H9 (cell line): ENCODE data around the gene TSPAN4. TPM values are rescaled to one million over a fixed set of nuclear protein-coding genes. Genes with fewer than 3 reads are reported as not detected.

ENCODE experiments used
- DNase-seq: peaks from one replicate; pipeline ENCODE4 v3.0.0-alpha.2; 2017
- H2AFZ ChIP-seq: one replicate; pipeline ENCODE4 v1.6.1; 2013; ENCODE audit warnings: mild to moderate bottlenecking, low read length, control low read depth, moderate library complexity
- H2AK5ac ChIP-seq: 2 replicates; pipeline ENCODE4 v1.6.1; 2013; ENCODE audit warnings: low read length, control low read depth, mixed read lengths; ENCODE audit not compliant: insufficient read length
- H2BK120ac ChIP-seq: one replicate; pipeline ENCODE4 v1.6.1; 2013; ENCODE audit warnings: low read depth, mild to moderate bottlenecking, low read length, control low read depth, inconsistent platforms; ENCODE audit not compliant: poor library complexity, severe bottlenecking
- H2BK12ac ChIP-seq: 2 replicates; pipeline ENCODE4 v1.6.1; 2013; ENCODE audit warnings: low read length, control low read depth, mixed read lengths, low read depth; ENCODE audit not compliant: insufficient read length
- H2BK15ac ChIP-seq: 2 replicates; pipeline ENCODE4 v1.6.1; 2013; ENCODE audit warnings: low read depth, low read length, control low read depth
- H2BK20ac ChIP-seq: one replicate; pipeline ENCODE4 v1.6.1; 2013; ENCODE audit warnings: low read depth, mild to moderate bottlenecking, low read length, control low read depth, inconsistent platforms; ENCODE audit not compliant: poor library complexity, severe bottlenecking
- H2BK5ac ChIP-seq: 2 replicates; pipeline ENCODE4 v1.6.1; 2013; ENCODE audit warnings: low read length, control low read depth, mixed read lengths; ENCODE audit not compliant: insufficient read length
- H3K14ac ChIP-seq: 2 replicates; pipeline ENCODE4 v1.6.1; 2013; ENCODE audit warnings: low read length, control low read depth; ENCODE audit not compliant: insufficient read depth
- H3K18ac ChIP-seq: 2 replicates; pipeline ENCODE4 v1.6.1; 2013; ENCODE audit warnings: low read depth, mild to moderate bottlenecking, mixed read lengths, low read length, control low read depth; ENCODE audit not compliant: insufficient read length
- H3K23ac ChIP-seq: 2 replicates; pipeline ENCODE4 v1.6.1; 2013; ENCODE audit warnings: low read length, control low read depth, mixed read lengths, low read depth; ENCODE audit not compliant: insufficient read length
- H3K23me2 ChIP-seq: 2 replicates; pipeline ENCODE4 v1.6.1; 2013; ENCODE audit warnings: low read depth, mild to moderate bottlenecking, mixed read lengths, low read length, control low read depth; ENCODE audit not compliant: insufficient read length, poor library complexity, severe bottlenecking
- H3K27ac ChIP-seq: 2 replicates; pipeline ENCODE4 v1.5.1; 2013; ENCODE audit warnings: low read length, control low read depth, mixed read lengths, low read depth; ENCODE audit not compliant: insufficient read length
- H3K27me3 ChIP-seq: 2 replicates; pipeline ENCODE4 v1.6.1; 2013; ENCODE audit warnings: low read length, control low read depth, inconsistent platforms; ENCODE audit not compliant: insufficient read depth
- H3K4ac ChIP-seq: 2 replicates; pipeline ENCODE4 v1.6.1; 2013; ENCODE audit warnings: low read depth, mild to moderate bottlenecking, control low read depth, inconsistent platforms, low read length, moderate library complexity
- H3K4me1 ChIP-seq: 2 replicates; pipeline ENCODE4 v1.6.1; 2013; ENCODE audit warnings: low read length, control low read depth, inconsistent platforms; ENCODE audit not compliant: insufficient read depth
- H3K4me2 ChIP-seq: 2 replicates; pipeline ENCODE4 v1.6.1; 2013; ENCODE audit warnings: low read length, control low read depth, mixed read lengths; ENCODE audit not compliant: insufficient read length, insufficient read depth
- H3K56ac ChIP-seq: 2 replicates; pipeline ENCODE4 v1.6.1; 2013; ENCODE audit warnings: low read depth, mild to moderate bottlenecking, mixed read lengths, low read length, control low read depth; ENCODE audit not compliant: insufficient read length
- H3K79me1 ChIP-seq: 2 replicates; pipeline ENCODE4 v1.6.1; 2013; ENCODE audit warnings: low read depth, mild to moderate bottlenecking, moderate library complexity, low read length, control low read depth, inconsistent platforms; ENCODE audit not compliant: insufficient read depth, poor library complexity, severe bottlenecking
- H3K79me2 ChIP-seq: 2 replicates; pipeline ENCODE4 v1.6.1; 2013; ENCODE audit warnings: low read length, control low read depth, inconsistent platforms; ENCODE audit not compliant: insufficient read depth
- H3K9ac ChIP-seq: 2 replicates; pipeline ENCODE4 v1.6.1; 2013; ENCODE audit warnings: low read length, control low read depth, mixed read lengths; ENCODE audit not compliant: insufficient read length; ENCODE audit errors: extremely low read depth
- H3K9me3 ChIP-seq: one replicate; pipeline ENCODE4 v1.6.1; 2013; ENCODE audit warnings: low read depth, low read length, inconsistent platforms; ENCODE audit not compliant: control insufficient read depth
- H3T11ph ChIP-seq: one replicate; pipeline ENCODE4 v1.6.1; 2013; ENCODE audit warnings: mild to moderate bottlenecking, low read length, control low read depth, inconsistent platforms
- H4K20me1 ChIP-seq: one replicate; pipeline ENCODE4 v1.6.1; 2013; ENCODE audit not compliant: control insufficient read depth, insufficient read length, insufficient read depth
- H4K5ac ChIP-seq: 2 replicates; pipeline ENCODE4 v1.6.1; 2013; ENCODE audit warnings: low read depth, mild to moderate bottlenecking, mixed read lengths, low read length, control low read depth; ENCODE audit not compliant: insufficient read length
- H4K8ac ChIP-seq: replicated peaks from 2 replicates; pipeline ENCODE4 v1.6.1; 2013; ENCODE audit warnings: low read length, control low read depth, mixed read lengths, low read depth; ENCODE audit not compliant: insufficient read length
- H4K91ac ChIP-seq: 2 replicates; pipeline ENCODE4 v1.6.1; 2013; ENCODE audit warnings: low read depth, mild to moderate bottlenecking, moderate library complexity, mixed read lengths, low read length, control low read depth; ENCODE audit not compliant: insufficient read length
- H3K27ac Mint-ChIP-seq, 3 experiments: 2 replicates in 2 of 3; 3 replicates in 1 of 3; pipeline ENCODE4 v1.8.0; 2020 to 2021; ENCODE audit warnings: mixed read lengths in 3 of 3, mild to moderate bottlenecking in 1 of 3, moderate library complexity in 1 of 3
- H3K27me3 Mint-ChIP-seq: 2 replicates; pipeline ENCODE4 v1.8.0; 2021; ENCODE audit warnings: low read depth, mild to moderate bottlenecking, moderate library complexity, mixed read lengths
- H3K36me3 Mint-ChIP-seq, 3 experiments: 2 replicates in 2 of 3; 3 replicates in 1 of 3; pipeline ENCODE4 v1.8.0; 2020 to 2021; ENCODE audit warnings: low read depth in 3 of 3, mixed read lengths in 3 of 3; ENCODE audit not compliant: insufficient read depth in 1 of 3
- H3K4me1 Mint-ChIP-seq, 2 experiments: 2 replicates each; pipeline ENCODE4 v1.8.0; 2020; ENCODE audit warnings: mixed read lengths in 2 of 2
- H3K4me3 Mint-ChIP-seq, 2 experiments: 2 replicates in 1 of 2; 3 replicates in 1 of 2; pipeline ENCODE4 v1.8.0; 2020 to 2021; ENCODE audit warnings: mild to moderate bottlenecking in 2 of 2, mixed read lengths in 2 of 2, moderate library complexity in 1 of 2
- H3K9me3 Mint-ChIP-seq, 2 experiments: 2 replicates in 1 of 2; 3 replicates in 1 of 2; pipeline ENCODE4 v1.8.0; 2020; ENCODE audit warnings: mild to moderate bottlenecking in 2 of 2, mixed read lengths in 2 of 2, moderate library complexity in 1 of 2
- CTCF ChIP-seq: fragments of 200-600 bp; sonication (generic); conservative IDR thresholded peaks from 3 replicates; pipeline ENCODE4 v1.8.0; 2021; ENCODE audit warnings: antibody characterized with exemption, mild to moderate bottlenecking
- WGBS: extraction: QIAGEN DNeasy Blood & Tissue Kit; methylation state at CpG from one replicate; pipeline ENCODE4 v1.1.7; 2013; ENCODE audit warnings: missing lambda C conversion rate, low lambda C conversion rate, mixed read lengths; ENCODE audit not compliant: insufficient read length; ENCODE audit errors: extremely low coverage; 5-methylcytosine and 5-hydroxymethylcytosine counted together
- total RNA-seq: library from RNA; stranded (reverse); gene quantifications from 2 replicates; pipeline ENCODE4 v1.2.1, GENCODE V29; 2021

TSPAN4 gene
- total RNA-seq, 1 experiment from 2014 or later = 64.6 TPM

- peaks cover 0 to 27% (median 15%) of the 10 kb centered on the region in 3 experiments; a peak in 5 of 7 replicates for H3K36me3 Mint-ChIP-seq
- H3K79me1 ChIP-seq = peaks cover 6% of the 10 kb centered on the region
- DNase-seq = peak; percentile 93
Measured at GRCh38 chr11:910589-911030, 68.0 kb downstream of the TSPAN4 start, which contains the start of gene CHID1. TSS of gene CHID1 (minus strand) at chr11:910810. CDS start at chr11:904816, 5,994 bp downstream.

More at GRCh38 chr11:910589-911030, 68.0 kb downstream of the TSPAN4 start, which contains the start of gene CHID1:
- no peak within 1 kb of the TSS for H2BK15ac ChIP-seq
- H3K4me2 ChIP-seq = peak within 1 kb of the TSS; percentile 70
- H3K23me2 ChIP-seq = peaks cover 18% of the 10 kb centered on the region
- H3K4me1 ChIP-seq = no peaks in the 10 kb centered on the region; the same call in 1 of the 2 replicates
- peak within 1 kb of the TSS; percentile 94 to 98 for H3K4me3 Mint-ChIP-seq
- H2AK5ac ChIP-seq = no peak within 1 kb of the TSS
- no peak within 1 kb of the TSS for H3T11ph ChIP-seq
- no peak within 1 kb of the TSS for H4K5ac ChIP-seq
- H3K14ac ChIP-seq = peak within 1 kb of the TSS; percentile 48; the same call in 1 of the 2 replicates
- no peaks in the 10 kb centered on the region for H3K27me3 ChIP-seq
- no peak within 1 kb of the TSS for H2AFZ ChIP-seq
- no peak within 1 kb of the TSS for H4K91ac ChIP-seq
- H3K23ac ChIP-seq = no peak within 1 kb of the TSS
- H4K20me1 ChIP-seq = peaks cover 3% of the 10 kb centered on the region
- no peaks in the 10 kb centered on the region for H3K27me3 Mint-ChIP-seq
- TF ChIP-seq CTCF = no peak
- no peak within 1 kb of the TSS for H2BK5ac ChIP-seq
- H3K27ac ChIP-seq = no peak within 1 kb of the TSS
- H4K8ac ChIP-seq = no peak within 1 kb of the TSS
- no peak within 1 kb of the TSS for H3K56ac ChIP-seq
- H3K4ac ChIP-seq = no peak within 1 kb of the TSS
- H3K4me1 Mint-ChIP-seq = peaks cover 9 to 14% of the 10 kb centered on the region in 2 experiments
- peak within 1 kb of the TSS; percentile 82 to 90 (median 85); a peak in 6 of 7 replicates for H3K27ac Mint-ChIP-seq
- H3K18ac ChIP-seq = peak within 1 kb of the TSS; percentile 32
- H3K9me3 Mint-ChIP-seq = no peaks in the 10 kb centered on the region; a peak in 1 of 5 replicates
- no peaks in the 10 kb centered on the region for H3K9me3 ChIP-seq
- peak within 1 kb of the TSS; percentile 53 for H2BK120ac ChIP-seq
- peak within 1 kb of the TSS; percentile 69 for H3K9ac ChIP-seq
- peaks cover 3% of the 10 kb centered on the region; the same call in 1 of the 2 replicates for H3K79me2 ChIP-seq
- WGBS = no CpG with 5 or more reads among the region's 59 CpGs
- H2BK12ac ChIP-seq = no peak within 1 kb of the TSS
- H2BK20ac ChIP-seq = no peak within 1 kb of the TSS
